ENCODE data around the gene NFIB.

Gene NFIB

GRCh38 chr9:14281136-14281795 is 32.7 kb downstream of the NFIB start:
- no peaks in the 10 kb centered on the region for H3K36me3 ChIP-seq (ENCODE audit: insufficient read depth, low read depth, low read length)
- H3K9ac ChIP-seq (ENCODE audit: low read depth, low read length): no peak overlapping the region
- no peaks in the 10 kb centered on the region for H3K27me3 ChIP-seq (ENCODE audit: insufficient read depth, low read length)
- H3K4me1 ChIP-seq (ENCODE audit: insufficient read depth, low read length): peaks cover 11% of the 10 kb centered on the region
- H3K9me3 ChIP-seq (ENCODE audit: insufficient read depth, low read depth, low read length): no peaks in the 10 kb centered on the region
- H3K4me3 ChIP-seq (ENCODE audit: low read length): no peak overlapping the region
- H3K27ac ChIP-seq (ENCODE audit: low read length): no peak overlapping the region

GRCh38 chr9:14279671-14280070 is 34.3 kb downstream of the NFIB start:
- Histone ChIP-seq H3K4me1 (ENCODE audit: insufficient read depth, low read length) (peaks cover 27% of the 10 kb centered on the region), H3K27ac (ENCODE audit: low read length) (no peak overlapping the region), H3K36me3 (ENCODE audit: insufficient read depth, low read depth, low read length) (no peaks in the 10 kb centered on the region), H3K9ac (ENCODE audit: low read depth, low read length) (no peak overlapping the region), H3K9me3 (ENCODE audit: insufficient read depth, low read depth, low read length) (no peaks in the 10 kb centered on the region), H3K27me3 (ENCODE audit: insufficient read depth, low read length) (no peaks in the 10 kb centered on the region), H3K4me3 (ENCODE audit: low read length) (no peak overlapping the region)

- Histone ChIP-seq H3K36me3 (ENCODE audit: insufficient read depth, low read depth, low read length) (no peaks in the 10 kb centered on the region), H3K27me3 (ENCODE audit: insufficient read depth, low read length) (no peaks in the 10 kb centered on the region), H3K9me3 (ENCODE audit: insufficient read depth, low read depth, low read length) (no peaks in the 10 kb centered on the region), H3K4me3 (ENCODE audit: low read length) (no peak overlapping the region), H3K9ac (ENCODE audit: low read depth, low read length) (no peak overlapping the region), H3K4me1 (ENCODE audit: insufficient read depth, low read length) (peaks cover 39% of the 10 kb centered on the region), H3K27ac (ENCODE audit: low read length) (no peak overlapping the region)
Measured at GRCh38 chr9:14278291-14278721, 35.6 kb downstream of the NFIB start.

GRCh38 chr9:14277761-14278160 is 36.2 kb downstream of the NFIB start:
- H3K9ac ChIP-seq (ENCODE audit: low read depth, low read length): no peak overlapping the region
- no peak overlapping the region for H3K27ac ChIP-seq (ENCODE audit: low read length)
- H3K4me3 ChIP-seq (ENCODE audit: low read length): no peak overlapping the region
- peaks cover 44% of the 10 kb centered on the region for H3K4me1 ChIP-seq (ENCODE audit: insufficient read depth, low read length)
- H3K9me3 ChIP-seq (ENCODE audit: insufficient read depth, low read depth, low read length): no peaks in the 10 kb centered on the region
- no peaks in the 10 kb centered on the region for H3K27me3 ChIP-seq (ENCODE audit: insufficient read depth, low read length)
- H3K36me3 ChIP-seq (ENCODE audit: insufficient read depth, low read depth, low read length): no peaks in the 10 kb centered on the region

- Histone ChIP-seq H3K27ac (ENCODE audit: low read length) (no peak overlapping the region), H3K36me3 (ENCODE audit: insufficient read depth, low read depth, low read length) (no peaks in the 10 kb centered on the region), H3K9me3 (ENCODE audit: insufficient read depth, low read depth, low read length) (no peaks in the 10 kb centered on the region), H3K9ac (ENCODE audit: low read depth, low read length) (no peak overlapping the region), H3K4me3 (ENCODE audit: low read length) (no peak overlapping the region), H3K27me3 (ENCODE audit: insufficient read depth, low read length) (no peaks in the 10 kb centered on the region), H3K4me1 (ENCODE audit: insufficient read depth, low read length) (peaks cover 49% of the 10 kb centered on the region)
Measured at GRCh38 chr9:14277244-14277643, 36.7 kb downstream of the NFIB start.

- Histone ChIP-seq H3K36me3 (ENCODE audit: insufficient read depth, low read depth, low read length) (no peaks in the 10 kb centered on the region), H3K4me1 (ENCODE audit: insufficient read depth, low read length) (peaks cover 67% of the 10 kb centered on the region), H3K9me3 (ENCODE audit: insufficient read depth, low read depth, low read length) (no peaks in the 10 kb centered on the region), H3K4me3 (ENCODE audit: low read length) (peak overlapping the region; percentile 55; the same call in 1 of the 2 replicates), H3K27me3 (ENCODE audit: insufficient read depth, low read length) (no peaks in the 10 kb centered on the region), H3K9ac (ENCODE audit: low read depth, low read length) (no peak overlapping the region; the same call in 1 of the 2 replicates), H3K27ac (ENCODE audit: low read length) (peak overlapping the region; percentile 70)
Measured at GRCh38 chr9:14275331-14275730, 38.6 kb downstream of the NFIB start.

- H3K4me3 ChIP-seq (ENCODE audit: low read length): peak overlapping the region; percentile 55
- H3K9ac ChIP-seq (ENCODE audit: low read depth, low read length): peak overlapping the region; percentile 72
- H3K36me3 ChIP-seq (ENCODE audit: insufficient read depth, low read depth, low read length): no peaks in the 10 kb centered on the region
- no peaks in the 10 kb centered on the region for H3K9me3 ChIP-seq (ENCODE audit: insufficient read depth, low read depth, low read length)
- H3K27ac ChIP-seq (ENCODE audit: low read length): peak overlapping the region; percentile 70
- no peaks in the 10 kb centered on the region for H3K27me3 ChIP-seq (ENCODE audit: insufficient read depth, low read length)
- H3K4me1 ChIP-seq (ENCODE audit: insufficient read depth, low read length): peaks cover 67% of the 10 kb centered on the region
Measured at GRCh38 chr9:14273696-14274121, 40.2 kb downstream of the NFIB start.

GRCh38 chr9:14272927-14273528 is 40.9 kb downstream of the NFIB start:
- H3K4me3 ChIP-seq (ENCODE audit: low read length): 0 out of 2 replicates have a peak overlapping the region, but pooled peaks have one; percentile 55

GRCh38 chr9:14271093-14271673 is 42.8 kb downstream of the NFIB start:
- Histone ChIP-seq H3K27ac (ENCODE audit: low read length) (no peak overlapping the region), H3K27me3 (ENCODE audit: insufficient read depth, low read length) (no peaks in the 10 kb centered on the region), H3K9ac (ENCODE audit: low read depth, low read length) (no peak overlapping the region), H3K9me3 (ENCODE audit: insufficient read depth, low read depth, low read length) (no peaks in the 10 kb centered on the region), H3K4me1 (ENCODE audit: insufficient read depth, low read length) (peaks cover 54% of the 10 kb centered on the region), H3K36me3 (ENCODE audit: insufficient read depth, low read depth, low read length) (no peaks in the 10 kb centered on the region; the same call in 1 of the 2 replicates), H3K4me3 (ENCODE audit: low read length) (no peak overlapping the region)

More at GRCh38 chr9:14272927-14273528, 40.9 kb downstream of the NFIB start:
- peak overlapping the region; percentile 72; the same call in 1 of the 2 replicates for H3K9ac ChIP-seq (ENCODE audit: low read depth, low read length)
- H3K9me3 ChIP-seq (ENCODE audit: insufficient read depth, low read depth, low read length): no peaks in the 10 kb centered on the region
- no peaks in the 10 kb centered on the region; the same call in 1 of the 2 replicates for H3K36me3 ChIP-seq (ENCODE audit: insufficient read depth, low read depth, low read length)
- peak overlapping the region; percentile 70 for H3K27ac ChIP-seq (ENCODE audit: low read length)
- H3K4me1 ChIP-seq (ENCODE audit: insufficient read depth, low read length): peaks cover 67% of the 10 kb centered on the region
- no peaks in the 10 kb centered on the region for H3K27me3 ChIP-seq (ENCODE audit: insufficient read depth, low read length)

- H3K36me3 ChIP-seq (ENCODE audit: insufficient read depth, low read depth, low read length): no peaks in the 10 kb centered on the region; the same call in 1 of the 2 replicates
- peaks cover 48% of the 10 kb centered on the region for H3K4me1 ChIP-seq (ENCODE audit: insufficient read depth, low read length)
- no peaks in the 10 kb centered on the region for H3K27me3 ChIP-seq (ENCODE audit: insufficient read depth, low read length)
- H3K27ac ChIP-seq (ENCODE audit: low read length): no peak overlapping the region
- no peaks in the 10 kb centered on the region for H3K9me3 ChIP-seq (ENCODE audit: insufficient read depth, low read depth, low read length)
- no peak overlapping the region for H3K9ac ChIP-seq (ENCODE audit: low read depth, low read length)
- no peak overlapping the region for H3K4me3 ChIP-seq (ENCODE audit: low read length)
Measured at GRCh38 chr9:14270358-14271092, 43.4 kb downstream of the NFIB start.

- Histone ChIP-seq H3K9me3 (ENCODE audit: insufficient read depth, low read depth, low read length) (no peaks in the 10 kb centered on the region), H3K9ac (ENCODE audit: low read depth, low read length) (no peak overlapping the region), H3K27me3 (ENCODE audit: insufficient read depth, low read length) (no peaks in the 10 kb centered on the region), H3K27ac (ENCODE audit: low read length) (no peak overlapping the region), H3K4me1 (ENCODE audit: insufficient read depth, low read length) (peaks cover 42% of the 10 kb centered on the region), H3K36me3 (ENCODE audit: insufficient read depth, low read depth, low read length) (no peaks in the 10 kb centered on the region; the same call in 1 of the 2 replicates), H3K4me3 (ENCODE audit: low read length) (no peak overlapping the region)
Measured at GRCh38 chr9:14269916-14270315, 44.0 kb downstream of the NFIB start.
